NCI-H1436 treated with DMSO at 0.1 percent for 48 hours (cell line): Measurements from ENCODE around the gene NSG1.

ENCODE experiments used
- DNase-seq: peaks from one replicate; lab custom pipeline; 2025; lab: John Stamatoyannopoulos, UW

Gene NSG1

GRCh38 chr4:4374388-4375098 is 12.4 kb upstream of the NSG1 start:
- DNase-seq, result no peak

GRCh38 chr4:4376074-4376473 is 10.8 kb upstream of the NSG1 start:
- no peak for DNase-seq

GRCh38 chr4:4377191-4377590 is 9.7 kb upstream of the NSG1 start:
- no peak for DNase-seq

GRCh38 chr4:4377732-4378460 is 9.0 kb upstream of the NSG1 start:
- no peak for DNase-seq

GRCh38 chr4:4379540-4380087 is 7.3 kb upstream of the NSG1 start:
- no peak for DNase-seq

- DNase-seq, result no peak
Measured at GRCh38 chr4:4383085-4383484, 3.8 kb upstream of the NSG1 start.

- no peak for DNase-seq
Measured at GRCh38 chr4:4384837-4385236, 2.1 kb upstream of the NSG1 start.

GRCh38 chr4:4385729-4386295 is 1.1 kb upstream of the NSG1 start:
- no peak for DNase-seq

- DNase-seq, result no peak
Measured at GRCh38 chr4:4386296-4386735, 586 bp upstream of the NSG1 start.

- no peak for DNase-seq
Measured at GRCh38 chr4:4387531-4388310, 819 bp downstream of the NSG1 start.

GRCh38 chr4:4388311-4388790 is 1.4 kb downstream of the NSG1 start:
- DNase-seq, result no peak

- DNase-seq, result no peak
Measured at GRCh38 chr4:4388836-4389575, 2.1 kb downstream of the NSG1 start.

- no peak for DNase-seq
Measured at GRCh38 chr4:4390046-4390445, 3.1 kb downstream of the NSG1 start.

GRCh38 chr4:4390515-4391240 is 3.8 kb downstream of the NSG1 start:
- no peak for DNase-seq

- DNase-seq, result no peak
Measured at GRCh38 chr4:4391866-4392265, 5.0 kb downstream of the NSG1 start.

- no peak for DNase-seq
Measured at GRCh38 chr4:4392501-4393183, 5.7 kb downstream of the NSG1 start.

- DNase-seq, result no peak
Measured at GRCh38 chr4:4394644-4395043, 7.7 kb downstream of the NSG1 start.

GRCh38 chr4:4395371-4395770 is 8.5 kb downstream of the NSG1 start:
- DNase-seq, result no peak

GRCh38 chr4:4395849-4396627 is 9.1 kb downstream of the NSG1 start:
- DNase-seq, result no peak
